Heart left ventricle (tissue), 13 donors: Measurements from ENCODE around the gene PKN2.

Experiments used
- POLR2A ChIP-seq, 2 donors: fragments of 450-650 bp; IDR thresholded peaks; one replicate each; pipeline ENCODE4 v1.6.1; 2017; ENCODE audit warnings: antibody characterized with exemption in 2 of 2, mild to moderate bottlenecking in 2 of 2, moderate library complexity in 2 of 2
- TF ChIP-seq, protein P1 (sequence below), 12 donors: fragments of 200-600 bp; sonication (generic) in 4 of 12; IDR thresholded peaks; one replicate each; pipeline versions ENCODE4 v1.5.0 to v1.8.0; 2018 to 2022; ENCODE audit warnings: antibody characterized with exemption in 12 of 12, mild to moderate bottlenecking in 5 of 12
- donor health status: ischemic (EF 13 %, LVEDD 7.1; RV severe dilation, severe dysfunction).
- donor health status: DM: no; HTN: yes; CAD: no.
- donor health status: DM: no; HTN: no; CAD: no.
- donor health status: ischemic (EF 25% LVEDD 6.9; RV normal size, moderate dysfunction).
- donor health status: ischemic (EF 25% LVEDD 5.7; RV mildly dilated, moderate dysfunction).
- donor health status: ischemic (EF 35%, LVEDD 5.7; RV mildly dilated, moderate dysfunction).
- donor health status: nonischemic (EF 11% LVEDD 7.7; RV severe dilation, severe dysfunction).
- donor health status: DM: yes; HTN: yes; CAD: no.
- donor health status: PGD.
- donor health status: ischemic (EF 29% LVEDD 5.4; RV normal size, mild dysfunction).
- donor health status: nonischemic (EF 23%, LVEDD 6.1; RV moderate dilation, normal function).

DNA sequence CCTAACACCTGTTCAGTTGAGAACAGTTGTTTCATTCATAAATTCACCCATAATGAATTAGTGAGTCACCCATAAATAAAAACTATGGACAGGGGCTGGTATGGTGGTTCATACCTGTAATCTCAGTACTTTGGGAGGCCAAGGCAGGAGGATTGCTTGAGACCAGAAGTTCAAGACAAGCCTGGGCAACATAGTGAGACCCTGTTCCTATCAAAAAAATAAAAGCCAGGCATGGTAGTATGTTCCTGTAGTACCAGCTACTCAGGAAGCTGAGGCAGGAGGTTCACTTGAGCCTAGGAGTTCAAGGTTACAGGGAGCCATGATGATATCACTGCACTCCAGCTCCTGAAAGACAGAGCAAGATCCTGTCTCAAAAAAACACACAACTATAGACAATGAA lies 128.3 kb downstream of the PKN2 start:
- TF ChIP-seq POLR2A (IDR thresholded peaks at IDR 0.05): no peak
- TF ChIP-seq, protein P1, sequence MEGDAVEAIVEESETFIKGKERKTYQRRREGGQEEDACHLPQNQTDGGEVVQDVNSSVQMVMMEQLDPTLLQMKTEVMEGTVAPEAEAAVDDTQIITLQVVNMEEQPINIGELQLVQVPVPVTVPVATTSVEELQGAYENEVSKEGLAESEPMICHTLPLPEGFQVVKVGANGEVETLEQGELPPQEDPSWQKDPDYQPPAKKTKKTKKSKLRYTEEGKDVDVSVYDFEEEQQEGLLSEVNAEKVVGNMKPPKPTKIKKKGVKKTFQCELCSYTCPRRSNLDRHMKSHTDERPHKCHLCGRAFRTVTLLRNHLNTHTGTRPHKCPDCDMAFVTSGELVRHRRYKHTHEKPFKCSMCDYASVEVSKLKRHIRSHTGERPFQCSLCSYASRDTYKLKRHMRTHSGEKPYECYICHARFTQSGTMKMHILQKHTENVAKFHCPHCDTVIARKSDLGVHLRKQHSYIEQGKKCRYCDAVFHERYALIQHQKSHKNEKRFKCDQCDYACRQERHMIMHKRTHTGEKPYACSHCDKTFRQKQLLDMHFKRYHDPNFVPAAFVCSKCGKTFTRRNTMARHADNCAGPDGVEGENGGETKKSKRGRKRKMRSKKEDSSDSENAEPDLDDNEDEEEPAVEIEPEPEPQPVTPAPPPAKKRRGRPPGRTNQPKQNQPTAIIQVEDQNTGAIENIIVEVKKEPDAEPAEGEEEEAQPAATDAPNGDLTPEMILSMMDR (IDR thresholded peaks at IDR 0.05): no peak
